ENCODE data around the gene TAS2R30.
"Not testable (repeated sequence)": the region's sequence is repeated elsewhere in the genome, so short reads cannot be mapped to it uniquely, and the experiment has no call there.

Gene TAS2R30

GRCh38 chr12:11111213-11111612 lies 23.2 kb downstream of the TAS2R30 start:
- DNase-seq = peak; percentile 29

GRCh38 chr12:11108862-11109261 lies 25.6 kb downstream of the TAS2R30 start:
- no peak for DNase-seq

GRCh38 chr12:11107719-11108118 lies 26.7 kb downstream of the TAS2R30 start:
- DNase-seq = no peak

- DNase-seq = no peak
Observed at GRCh38 chr12:11106288-11106687, 28.2 kb downstream of the TAS2R30 start.

GRCh38 chr12:11105546-11105945 lies 28.9 kb downstream of the TAS2R30 start:
- no peak for DNase-seq

GRCh38 chr12:11094910-11095309 lies 39.5 kb downstream of the TAS2R30 start:
- not testable (repeated sequence) for DNase-seq

- DNase-seq = no peak
Observed at GRCh38 chr12:11092128-11092527, 42.3 kb downstream of the TAS2R30 start, which contains the start of gene TAS2R43. TSS of gene TAS2R43 (minus strand) at chr12:11092313. CDS start at chr12:11092229, 84 bp downstream.

- no peak for DNase-seq
Observed at GRCh38 chr12:11089246-11089645, 45.2 kb downstream of the TAS2R30 start.

- DNase-seq = peak; percentile 38
Observed at GRCh38 chr12:11085419-11085818, 49.0 kb downstream of the TAS2R30 start.

Measured in activated CD4-positive, alpha-beta T cell treated with anti-CD3 and anti-CD28 coated beads, Interleukin-2, amount 50 U/mL, for 16 hours (primary cell).